GM23248 (cell line): ENCODE results near the gene RALGPS1.

Source experiments
- EZH2 ChIP-seq: fragments of 200-600 bp; sonication (generic); IDR thresholded peaks from 2 replicates; pipeline ENCODE4 v1.6.1; 2018; ENCODE audit warnings: antibody characterized with exemption, mild to moderate bottlenecking; ENCODE audit not compliant: insufficient read depth, poor library complexity, severe bottlenecking
- EZH2phosphoT487 ChIP-seq: fragments of 200-600 bp; sonication (generic); IDR thresholded peaks from 2 replicates; pipeline ENCODE4 v1.6.1; 2018; ENCODE audit warnings: antibody characterized with exemption, moderate library complexity, mild to moderate bottlenecking, low read depth; ENCODE audit not compliant: insufficient read depth

DNA sequence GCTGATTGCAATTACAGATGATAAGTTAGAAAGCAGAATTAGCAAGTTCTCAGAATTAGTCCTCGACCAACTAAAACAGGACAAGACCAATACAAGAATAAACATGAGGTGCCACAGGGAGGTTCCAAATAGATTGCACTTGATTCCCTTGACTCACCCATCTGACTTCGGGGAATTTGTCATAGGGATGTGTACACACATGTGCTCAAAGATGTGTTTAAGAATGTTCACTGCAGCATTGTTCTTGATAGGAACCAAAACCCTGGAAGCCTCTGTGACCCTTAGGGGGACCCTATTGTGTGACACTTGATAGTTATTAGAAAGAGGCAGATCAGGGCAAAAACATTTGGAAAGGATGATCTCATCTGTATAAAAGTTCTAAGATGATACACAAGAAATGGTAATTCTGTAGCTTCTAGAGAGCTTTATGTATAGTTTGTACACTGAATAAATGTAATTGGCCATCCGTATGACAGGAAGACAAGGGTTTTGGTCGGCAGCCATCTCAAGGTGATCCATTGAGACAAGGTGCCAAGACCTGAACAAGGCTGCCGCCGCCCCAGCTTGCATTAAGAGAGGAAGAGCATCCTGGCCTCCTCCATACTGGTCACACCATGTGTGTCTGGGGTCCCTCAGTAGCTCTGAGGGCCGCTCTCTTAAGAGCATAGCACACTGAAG lies 301.8 kb downstream of the RALGPS1 start:
- TF ChIP-seq EZH2phosphoT487 (no peak), EZH2 (no peak)
